H1 (cell line): ENCODE measurements around the gene ABITRAM. TPM values are rescaled to one million over a fixed set of nuclear protein-coding genes. Genes with fewer than 3 reads are reported as not detected.

Source experiments
- HDAC2 ChIP-seq, 2 experiments: fragments of 300-600 bp in 1 of 2; sonication (generic) in 1 of 2; IDR thresholded peaks; 2 replicates each; pipeline ENCODE4 v1.6.1; 2011 to 2012; ENCODE audit warnings: low read depth in 2 of 2, low read length in 2 of 2, mild to moderate bottlenecking in 2 of 2, moderate library complexity in 2 of 2, borderline replicate concordance in 1 of 2, inconsistent platforms in 1 of 2
- YY1 ChIP-seq: IDR thresholded peaks from 2 replicates; pipeline ENCODE4 v1.6.1; 2011; ENCODE audit warnings: low read depth, mild to moderate bottlenecking, low read length
- polyA plus RNA-seq, 7 experiments: library from polyadenylated mRNA; depleted of rRNA in 3 of 7; stranded (reverse) in 5 of 7; unstranded in 2 of 7; fragments of >200 nt in 5 of 7; fragments of 200-250 nt in 2 of 7; gene quantifications; 1 replicate in 5 of 7; 2 replicates in 1 of 7; 4 replicates in 1 of 7; pipeline versions ENCODE4 v1.2.1 to v1.2.3, GENCODE V29; 2011 to 2013; ENCODE audit warnings: missing spikeins in 2 of 7, mixed read lengths in 2 of 7
- total RNA-seq: library from RNA; stranded (reverse); fragmentation: NEBNext Ultra II Directional; extraction: Animal tissue kit (Norgen Biotek cat#: 25700); gene quantifications from 2 replicates; pipeline ENCODE4 v1.2.1, GENCODE V29; 2021
- TF ChIP-seq, protein P1 (sequence below): fragments of 300-600 bp; sonication (generic); IDR thresholded peaks from 2 replicates; pipeline ENCODE4 v1.7.1; 2012; ENCODE audit warnings: low read length, moderate library complexity, mild to moderate bottlenecking, inconsistent platforms; ENCODE audit not compliant: insufficient replicate concordance

Gene ABITRAM
- total and polyA plus RNA-seq, 2 of the 8 experiments (the other 6 are each of a cell fraction or from before 2014, with no cell fraction given), result 8.4 to 9.0 TPM

DNA sequence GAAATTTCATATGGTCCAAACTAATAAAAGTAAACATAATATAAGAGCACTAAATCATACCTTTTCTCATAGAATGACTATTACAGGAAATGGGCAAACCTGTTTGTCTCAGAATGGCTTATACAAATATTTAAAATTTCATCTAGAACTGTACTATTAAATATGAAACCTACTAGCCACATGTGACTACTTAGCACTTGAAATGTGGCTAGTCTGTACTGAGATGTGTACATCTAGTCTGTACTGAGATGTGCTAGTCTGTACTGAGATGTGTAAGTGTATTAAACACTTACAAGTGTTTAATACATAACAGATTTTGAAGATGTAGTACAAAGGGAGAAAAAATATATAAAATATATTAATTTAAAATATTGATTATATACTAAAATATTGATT is 22.4 kb downstream of the ABITRAM start (continued):
- TF ChIP-seq, protein P1, sequence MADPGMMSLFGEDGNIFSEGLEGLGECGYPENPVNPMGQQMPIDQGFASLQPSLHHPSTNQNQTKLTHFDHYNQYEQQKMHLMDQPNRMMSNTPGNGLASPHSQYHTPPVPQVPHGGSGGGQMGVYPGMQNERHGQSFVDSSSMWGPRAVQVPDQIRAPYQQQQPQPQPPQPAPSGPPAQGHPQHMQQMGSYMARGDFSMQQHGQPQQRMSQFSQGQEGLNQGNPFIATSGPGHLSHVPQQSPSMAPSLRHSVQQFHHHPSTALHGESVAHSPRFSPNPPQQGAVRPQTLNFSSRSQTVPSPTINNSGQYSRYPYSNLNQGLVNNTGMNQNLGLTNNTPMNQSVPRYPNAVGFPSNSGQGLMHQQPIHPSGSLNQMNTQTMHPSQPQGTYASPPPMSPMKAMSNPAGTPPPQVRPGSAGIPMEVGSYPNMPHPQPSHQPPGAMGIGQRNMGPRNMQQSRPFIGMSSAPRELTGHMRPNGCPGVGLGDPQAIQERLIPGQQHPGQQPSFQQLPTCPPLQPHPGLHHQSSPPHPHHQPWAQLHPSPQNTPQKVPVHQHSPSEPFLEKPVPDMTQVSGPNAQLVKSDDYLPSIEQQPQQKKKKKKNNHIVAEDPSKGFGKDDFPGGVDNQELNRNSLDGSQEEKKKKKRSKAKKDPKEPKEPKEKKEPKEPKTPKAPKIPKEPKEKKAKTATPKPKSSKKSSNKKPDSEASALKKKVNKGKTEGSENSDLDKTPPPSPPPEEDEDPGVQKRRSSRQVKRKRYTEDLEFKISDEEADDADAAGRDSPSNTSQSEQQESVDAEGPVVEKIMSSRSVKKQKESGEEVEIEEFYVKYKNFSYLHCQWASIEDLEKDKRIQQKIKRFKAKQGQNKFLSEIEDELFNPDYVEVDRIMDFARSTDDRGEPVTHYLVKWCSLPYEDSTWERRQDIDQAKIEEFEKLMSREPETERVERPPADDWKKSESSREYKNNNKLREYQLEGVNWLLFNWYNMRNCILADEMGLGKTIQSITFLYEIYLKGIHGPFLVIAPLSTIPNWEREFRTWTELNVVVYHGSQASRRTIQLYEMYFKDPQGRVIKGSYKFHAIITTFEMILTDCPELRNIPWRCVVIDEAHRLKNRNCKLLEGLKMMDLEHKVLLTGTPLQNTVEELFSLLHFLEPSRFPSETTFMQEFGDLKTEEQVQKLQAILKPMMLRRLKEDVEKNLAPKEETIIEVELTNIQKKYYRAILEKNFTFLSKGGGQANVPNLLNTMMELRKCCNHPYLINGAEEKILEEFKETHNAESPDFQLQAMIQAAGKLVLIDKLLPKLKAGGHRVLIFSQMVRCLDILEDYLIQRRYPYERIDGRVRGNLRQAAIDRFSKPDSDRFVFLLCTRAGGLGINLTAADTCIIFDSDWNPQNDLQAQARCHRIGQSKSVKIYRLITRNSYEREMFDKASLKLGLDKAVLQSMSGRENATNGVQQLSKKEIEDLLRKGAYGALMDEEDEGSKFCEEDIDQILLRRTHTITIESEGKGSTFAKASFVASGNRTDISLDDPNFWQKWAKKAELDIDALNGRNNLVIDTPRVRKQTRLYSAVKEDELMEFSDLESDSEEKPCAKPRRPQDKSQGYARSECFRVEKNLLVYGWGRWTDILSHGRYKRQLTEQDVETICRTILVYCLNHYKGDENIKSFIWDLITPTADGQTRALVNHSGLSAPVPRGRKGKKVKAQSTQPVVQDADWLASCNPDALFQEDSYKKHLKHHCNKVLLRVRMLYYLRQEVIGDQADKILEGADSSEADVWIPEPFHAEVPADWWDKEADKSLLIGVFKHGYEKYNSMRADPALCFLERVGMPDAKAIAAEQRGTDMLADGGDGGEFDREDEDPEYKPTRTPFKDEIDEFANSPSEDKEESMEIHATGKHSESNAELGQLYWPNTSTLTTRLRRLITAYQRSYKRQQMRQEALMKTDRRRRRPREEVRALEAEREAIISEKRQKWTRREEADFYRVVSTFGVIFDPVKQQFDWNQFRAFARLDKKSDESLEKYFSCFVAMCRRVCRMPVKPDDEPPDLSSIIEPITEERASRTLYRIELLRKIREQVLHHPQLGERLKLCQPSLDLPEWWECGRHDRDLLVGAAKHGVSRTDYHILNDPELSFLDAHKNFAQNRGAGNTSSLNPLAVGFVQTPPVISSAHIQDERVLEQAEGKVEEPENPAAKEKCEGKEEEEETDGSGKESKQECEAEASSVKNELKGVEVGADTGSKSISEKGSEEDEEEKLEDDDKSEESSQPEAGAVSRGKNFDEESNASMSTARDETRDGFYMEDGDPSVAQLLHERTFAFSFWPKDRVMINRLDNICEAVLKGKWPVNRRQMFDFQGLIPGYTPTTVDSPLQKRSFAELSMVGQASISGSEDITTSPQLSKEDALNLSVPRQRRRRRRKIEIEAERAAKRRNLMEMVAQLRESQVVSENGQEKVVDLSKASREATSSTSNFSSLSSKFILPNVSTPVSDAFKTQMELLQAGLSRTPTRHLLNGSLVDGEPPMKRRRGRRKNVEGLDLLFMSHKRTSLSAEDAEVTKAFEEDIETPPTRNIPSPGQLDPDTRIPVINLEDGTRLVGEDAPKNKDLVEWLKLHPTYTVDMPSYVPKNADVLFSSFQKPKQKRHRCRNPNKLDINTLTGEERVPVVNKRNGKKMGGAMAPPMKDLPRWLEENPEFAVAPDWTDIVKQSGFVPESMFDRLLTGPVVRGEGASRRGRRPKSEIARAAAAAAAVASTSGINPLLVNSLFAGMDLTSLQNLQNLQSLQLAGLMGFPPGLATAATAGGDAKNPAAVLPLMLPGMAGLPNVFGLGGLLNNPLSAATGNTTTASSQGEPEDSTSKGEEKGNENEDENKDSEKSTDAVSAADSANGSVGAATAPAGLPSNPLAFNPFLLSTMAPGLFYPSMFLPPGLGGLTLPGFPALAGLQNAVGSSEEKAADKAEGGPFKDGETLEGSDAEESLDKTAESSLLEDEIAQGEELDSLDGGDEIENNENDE, result no peak
- TF ChIP-seq HDAC2 (IDR thresholded peaks at IDR 0.05; ENCODE audit: borderline replicate concordance in 1 of 2, low read depth in 2 of 2, low read length in 2 of 2) (no peak), YY1 (no peak)
- TF ChIP-seq, all 59 proteins: peak for 0
